Kidney (tissue), 14 donors: ENCODE results near the gene NRG2. TPM values are rescaled to one million over a fixed set of nuclear protein-coding genes. Genes with fewer than 3 reads are reported as not detected.
A peak's percentile ranks its signal among the peaks of the same experiment; 100 is the strongest.

Experiments used
- DNase-seq, 5 donors: peaks; one replicate each; pipeline ENCODE4 v3.0.0-alpha.2; 2013 to 2020
- FAIRE-seq: peaks from 2 replicates; lab custom pipeline; 2012; peaks lifted over from hg19 to GRCh38; lab: Jason Lieb, UNC
- H3K27ac ChIP-seq, 2 donors: one replicate each; pipeline ENCODE4 v1.7.0; 2013; ENCODE audit warnings: low read depth in 2 of 2, low read length in 2 of 2, inconsistent platforms in 1 of 2
- H3K27me3 ChIP-seq: one replicate; pipeline ENCODE4 v1.7.1; 2013; ENCODE audit warnings: low read length, inconsistent platforms; ENCODE audit not compliant: control insufficient read depth, insufficient read depth
- H3K36me3 ChIP-seq, 3 donors: one replicate each; pipeline versions ENCODE4 v1.7.0 to v1.7.1; 2013; ENCODE audit warnings: low read length in 3 of 3, control low read depth in 1 of 3, inconsistent platforms in 1 of 3; ENCODE audit not compliant: insufficient read depth in 3 of 3, control insufficient read depth in 2 of 3
- H3K4me1 ChIP-seq, 3 donors: one replicate each; pipeline versions ENCODE4 v1.7.0 to v1.7.1; 2013; ENCODE audit warnings: low read length in 3 of 3, inconsistent platforms in 1 of 3, low read depth in 1 of 3; ENCODE audit not compliant: control insufficient read depth in 2 of 3, insufficient read depth in 2 of 3
- H3K4me3 ChIP-seq, 3 donors: one replicate each; pipeline versions ENCODE4 v1.7.0 to v1.8.1; 2013; ENCODE audit warnings: low read length in 3 of 3, control low read depth in 1 of 3, inconsistent platforms in 1 of 3
- H3K9ac ChIP-seq, 3 donors: one replicate each; pipeline versions ENCODE4 v1.7.0 to v1.7.1; 2013; ENCODE audit warnings: low read length in 3 of 3, control low read depth in 1 of 3, inconsistent platforms in 1 of 3
- H3K9me3 ChIP-seq, 3 donors: one replicate each; pipeline versions ENCODE4 v1.7.0 to v1.7.1; 2013; ENCODE audit warnings: low read length in 3 of 3, control low read depth in 1 of 3, inconsistent platforms in 1 of 3; ENCODE audit not compliant: control insufficient read depth in 2 of 3, insufficient read depth in 1 of 3
- CTCF ChIP-seq: IDR thresholded peaks from 3 replicates; pipeline ENCODE4 v1.5.1; 2012; ENCODE audit warnings: mild to moderate bottlenecking, moderate library complexity, borderline replicate concordance; ENCODE audit not compliant: insufficient read depth; ENCODE audit errors: extremely low read depth
- intact Hi-C: fragments of 100-400 bp; cut with DNase I; formaldehyde crosslinking; loops from one replicate; pipeline ENCODE4 v1.11.1; 2022
- polyA plus RNA-seq: library from polyadenylated mRNA; stranded (reverse); fragments of 350-450 nt; fragmentation: Illumina TruSeq; extraction: RNeasy Lipid Tissue Mini Kit (QIAGEN cat#74804); gene quantifications from one replicate; pipeline ENCODE4 v1.2.3, GENCODE V29; 2014; ENCODE audit warnings: low read depth, low replicate concordance; ENCODE audit not compliant: insufficient read depth
- total RNA-seq: library from RNA; stranded (reverse); fragmentation: NEBNext Ultra II Directional; extraction: Animal tissue kit (Norgen Biotek cat#: 25700); gene quantifications from one replicate; pipeline ENCODE4 v1.2.1, GENCODE V29; 2021
- donor health status: control.
- donor health status: control.
- donor health status: control.
- donor health status: control.
- donor health status: control.
- donor health status: DM: yes; HTN: yes; CAD: no.
- donor health status: Normal renal cell carcinoma (clear cell type).

Gene NRG2
- total and polyA plus RNA-seq, 2 donors from 2014 or later: 1.9 to 4.6 TPM

GRCh38 chr5:139828207-139828895 lies 214.7 kb downstream of the NRG2 start:
- H3K27ac ChIP-seq: no peak overlapping the region
- H3K27me3 ChIP-seq: no peaks in the 10 kb centered on the region
- peak in 1 of 5 donors; percentile 15 for DNase-seq
- H3K4me1 ChIP-seq: no peaks in the 10 kb centered on the region
- H3K9me3 ChIP-seq: no peaks in the 10 kb centered on the region
- TF ChIP-seq CTCF: no peak
- no peak for FAIRE-seq
- intact Hi-C loops: no loop called here
- no peaks in the 10 kb centered on the region for H3K36me3 ChIP-seq
- no peak overlapping the region for H3K4me3 ChIP-seq
- no peak overlapping the region for H3K9ac ChIP-seq

- FAIRE-seq (no peak), DNase-seq (peak in 1 of 5 donors; percentile 35)
- Histone ChIP-seq H3K36me3 (no peaks in the 10 kb centered on the region), H3K4me3 (no peak overlapping the region), H3K27me3 (no peaks in the 10 kb centered on the region), H3K9ac (no peak overlapping the region), H3K27ac (no peak overlapping the region), H3K4me1 (no peaks in the 10 kb centered on the region), H3K9me3 (no peaks in the 10 kb centered on the region)
- no peak for TF ChIP-seq CTCF
- intact Hi-C loops: no loop called here
These were observed 217.4 kb downstream of the NRG2 start for GRCh38 chr5:139825690-139826089.

GRCh38 chr5:139823757-139824355 lies 219.2 kb downstream of the NRG2 start:
- Histone ChIP-seq H3K27ac (no peak overlapping the region), H3K9me3 (no peaks in the 10 kb centered on the region), H3K4me3 (no peak overlapping the region), H3K36me3 (no peaks in the 10 kb centered on the region), H3K4me1 (no peaks in the 10 kb centered on the region), H3K27me3 (no peaks in the 10 kb centered on the region), H3K9ac (no peak overlapping the region)
- intact Hi-C loops: no loop called here
- TF ChIP-seq CTCF: no peak
- DNase-seq (peak in 1 of 5 donors; percentile 46), FAIRE-seq (no peak)
